GM12878 (cell line): ENCODE data around the gene PRG2. TPM values are rescaled to one million over a fixed set of nuclear protein-coding genes. Genes with fewer than 3 reads are reported as not detected.

ENCODE experiments used
- ATAC-seq: fragments of 200-7000 bp; cut with Tn5 transposase; 3 replicates; pipeline ENCODE4 v1.9.1; 2020; ENCODE audit warnings: mild to moderate bottlenecking, moderate library complexity
- BruUV-seq: library from RNA; stranded (reverse); fragments of 400-500 nt; replicated peaks from 2 replicates; lab custom pipeline; 2021; lab: Mats Ljungman, UMichigan
- CTCF ChIA-PET: fragments of 300-600 bp; sonication (Branson Sonifier 250); formaldehyde crosslinking; extraction: SDS; loops from one replicate; lab custom pipeline; 2021; ENCODE audit warnings: inconsistent platforms; lab: Yijun Ruan, JAX
- POLR2A ChIA-PET: fragments of 350-600 bp; formaldehyde crosslinking; extraction: SDS; loops from one replicate; lab custom pipeline; 2021; ENCODE audit warnings: inconsistent platforms; lab: Charles Lee
- RAD21 ChIA-PET: fragments of 300-600 bp; sonication (Branson Sonifier 250); formaldehyde crosslinking; loops from one replicate; lab custom pipeline; 2023; ENCODE audit warnings: antibody characterized with exemption; ENCODE audit not compliant: unreplicated experiment; lab: Charles Lee
- SMC1A ChIA-PET: fragments of 300-600 bp; sonication (Branson Sonifier 250); formaldehyde crosslinking; loops from one replicate; lab custom pipeline; 2023; ENCODE audit not compliant: unreplicated experiment, uncharacterized antibody; lab: Charles Lee
- DNase-seq: peaks from one replicate; pipeline ENCODE4 v3.0.0-alpha.2; 2011; ENCODE audit warnings: low read depth, low spot score
- FAIRE-seq: peaks from 3 replicates; lab custom pipeline; 2011; peaks lifted over from hg19 to GRCh38; lab: Jason Lieb, UNC
- H2AFZ ChIP-seq: 2 replicates; pipeline ENCODE4 v1.6.0; 2011; ENCODE audit warnings: low read depth, low read length, control low read depth; ENCODE audit not compliant: control insufficient read depth
- H3K27ac ChIP-seq: 2 replicates; pipeline ENCODE4 v1.5.1; 2011; ENCODE audit warnings: control low read depth; ENCODE audit not compliant: control insufficient read depth, insufficient read depth
- H3K27me3 ChIP-seq, 2 experiments: replicated peaks in 1 of 2; 2 replicates each; pipeline versions ENCODE4 v1.6.0 to v1.6.1; 2011; ENCODE audit warnings: low read length in 1 of 2; ENCODE audit not compliant: control insufficient read depth in 2 of 2, insufficient read depth in 2 of 2
- H3K36me3 ChIP-seq, 2 experiments: 2 replicates each; pipeline ENCODE4 v1.5.1; 2011; ENCODE audit warnings: low read length in 1 of 2; ENCODE audit not compliant: control insufficient read depth in 2 of 2, insufficient read depth in 2 of 2
- H3K4me1 ChIP-seq: 2 replicates; pipeline ENCODE4 v1.6.1; 2011; ENCODE audit warnings: mild to moderate bottlenecking, low read length, moderate library complexity, mixed read lengths; ENCODE audit not compliant: control insufficient read depth, insufficient read depth
- H3K4me2 ChIP-seq: 2 replicates; pipeline ENCODE4 v1.6.0; 2011; ENCODE audit warnings: control low read depth; ENCODE audit not compliant: control insufficient read depth, insufficient read depth
- H3K4me3 ChIP-seq: fragments of 200-600 bp; sonication (generic); 2 replicates; pipeline ENCODE4 v1.5.1; 2016
- H3K79me2 ChIP-seq: 2 replicates; pipeline ENCODE4 v1.6.0; 2011; ENCODE audit warnings: low read length; ENCODE audit not compliant: control insufficient read depth, insufficient read depth
- H3K9ac ChIP-seq: 2 replicates; pipeline ENCODE4 v1.8.0; 2011; ENCODE audit warnings: low read length, control low read depth, mixed read lengths; ENCODE audit not compliant: control insufficient read depth, insufficient read depth
- H3K9me3 ChIP-seq: replicated peaks from 3 replicates; pipeline ENCODE4 v1.5.1; 2011; ENCODE audit warnings: mild to moderate bottlenecking, low read length; ENCODE audit not compliant: control insufficient read depth, insufficient read depth
- H4K20me1 ChIP-seq: 2 replicates; pipeline ENCODE4 v1.6.0; 2011; ENCODE audit not compliant: control insufficient read depth, insufficient read depth
- BCL11A ChIP-seq: IDR thresholded peaks from 2 replicates; pipeline ENCODE4 v1.6.1; 2011; ENCODE audit warnings: low read depth, low read length
- CREM ChIP-seq: IDR thresholded peaks from 2 replicates; pipeline ENCODE4 v1.6.1; 2014; ENCODE audit warnings: antibody characterized with exemption, low read depth
- EZH2 ChIP-seq: IDR thresholded peaks from 2 replicates; pipeline ENCODE4 v1.6.1; 2012; ENCODE audit warnings: low read depth, mild to moderate bottlenecking, control low read depth, inconsistent platforms, low read length, borderline replicate concordance; ENCODE audit not compliant: control insufficient read depth
- GABPA ChIP-seq: IDR thresholded peaks from 2 replicates; pipeline ENCODE4 v1.6.1; 2014; ENCODE audit warnings: antibody characterized with exemption, low read depth, mild to moderate bottlenecking, inconsistent platforms
- HDAC2 ChIP-seq: fragments of 200-600 bp; sonication (generic); IDR thresholded peaks from 2 replicates; pipeline ENCODE4 v1.6.1; 2017
- IRF4 ChIP-seq: IDR thresholded peaks from 2 replicates; pipeline ENCODE4 v1.6.1; 2011; ENCODE audit warnings: low read depth, low read length
- MLLT1 ChIP-seq: fragments of 450-650 bp; IDR thresholded peaks from 2 replicates; pipeline ENCODE4 v1.6.1; 2016; ENCODE audit warnings: mild to moderate bottlenecking
- PAX5 ChIP-seq: IDR thresholded peaks from 2 replicates; pipeline ENCODE4 v1.6.1; 2011; ENCODE audit warnings: low read depth, low read length, borderline replicate concordance
- SKIL ChIP-seq: fragments of 450-650 bp; IDR thresholded peaks from 2 replicates; pipeline ENCODE4 v1.6.1; 2017; ENCODE audit warnings: mild to moderate bottlenecking, low read depth, inconsistent platforms; ENCODE audit not compliant: poor library complexity, severe bottlenecking
- SMAD5 ChIP-seq: IDR thresholded peaks from 2 replicates; pipeline ENCODE4 v1.6.1; 2016; ENCODE audit warnings: antibody characterized with exemption, low read depth
- SRF ChIP-seq, 2 experiments: IDR thresholded peaks; 2 replicates each; pipeline ENCODE4 v1.6.1; 2011; ENCODE audit warnings: low read depth in 2 of 2, low read length in 2 of 2, mild to moderate bottlenecking in 1 of 2, moderate library complexity in 1 of 2
- STAT3 ChIP-seq: IDR thresholded peaks from 2 replicates; pipeline ENCODE4 v1.6.1; 2011; ENCODE audit warnings: low read depth, low read length, improper control_type of control experiment
- ZNF274 ChIP-seq: IDR thresholded peaks from one replicate; pipeline ENCODE4 v1.8.0; 2011; ENCODE audit not compliant: insufficient read length, insufficient read depth
- ZSCAN29 ChIP-seq: fragments of 450-650 bp; IDR thresholded peaks from 2 replicates; pipeline ENCODE4 v1.6.1; 2017; ENCODE audit warnings: mild to moderate bottlenecking, moderate library complexity
- WGBS: methylation state at CpG from one replicate; pipeline ENCODE4 v1.1.6; 2016; ENCODE audit warnings: low lambda C conversion rate; ENCODE audit not compliant: insufficient replicate concordance, insufficient coverage; ENCODE audit errors: missing lambda C conversion rate; 5-methylcytosine and 5-hydroxymethylcytosine counted together
- in situ Hi-C: fragments of 300-500 bp; cut with MboI; formaldehyde crosslinking; loops from 9 replicates; pipeline ENCODE4 v1.14.3; 2018; ENCODE audit warnings: mixed read lengths
- intact Hi-C: fragments of 100-400 bp; cut with micrococcal nuclease; formaldehyde crosslinking; loops from one replicate; pipeline ENCODE4 v1.14.2; 2022; ENCODE audit not compliant: unreplicated experiment
- polyA plus RNA-seq, 11 experiments: library from polyadenylated mRNA; depleted of rRNA in 4 of 11; unstranded in 6 of 11; stranded (reverse) in 5 of 11; fragments of >200 nt; fragmentation: Nextera tagmentation in 4 of 11; fragmentation: Illumina TruSeq in 1 of 11; extraction: Ambion mirVana in 4 of 11; extraction: Trizol in 1 of 11; gene quantifications; 1 replicate in 1 of 11; 2 replicates in 10 of 11; pipeline versions ENCODE4 v1.2.1 to v1.2.3, GENCODE V29; 2011 to 2016; ENCODE audit warnings: inconsistent platforms in 2 of 11, missing spikeins in 2 of 11, low read depth in 1 of 11
- total RNA-seq, 4 experiments: library from RNA; depleted of rRNA in 3 of 4; stranded (reverse); fragments of >200 nt in 3 of 4; fragmentation: Illumina TruSeq in 1 of 4; extraction: Trizol in 1 of 4; gene quantifications; 2 replicates each; pipeline versions ENCODE4 v1.2.1 to v1.2.3, GENCODE V29; 2013 to 2021
- TF ChIP-seq, protein P1 (sequence below): fragments of 450-650 bp; IDR thresholded peaks from 2 replicates; pipeline ENCODE4 v1.6.1; 2017; ENCODE audit warnings: low read depth, mild to moderate bottlenecking, moderate library complexity
- TF ChIP-seq, protein P2 (sequence below): fragments of 450-650 bp; conservative IDR thresholded peaks from 2 replicates; pipeline ENCODE4 v1.6.1; 2017; ENCODE audit warnings: mild to moderate bottlenecking, moderate library complexity

The PRG2 gene
- total and polyA plus RNA-seq, 10 of the 15 experiments (the other 5 are each of a cell fraction or from before 2014, with no cell fraction given), result 0.10 to 1.7 (median 0.56) TPM; not detected in 2

- Histone ChIP-seq H3K36me3 (peaks cover 12 to 17% of the 10 kb centered on the region in 2 experiments), H2AFZ (peak overlapping the region; percentile 9), H3K27ac (peak overlapping the region; percentile 97), H3K4me1 (peaks cover 37% of the 10 kb centered on the region), H3K4me3 (peak overlapping the region; percentile 88), H3K9me3 (no peaks in the 10 kb centered on the region), H3K27me3 (no peaks in the 10 kb centered on the region), H3K79me2 (peaks cover 61% of the 10 kb centered on the region), H3K4me2 (peak overlapping the region; percentile 99), H3K9ac (peak overlapping the region; percentile 94), H4K20me1 (no peaks in the 10 kb centered on the region)
- DNase-seq, result no peak
- no peak for FAIRE-seq
- in situ Hi-C loops (no loop called here), intact Hi-C loops (loop anchor here (1.0 to 5.0 kb wide), 3 partner anchors 20 to 231 kb away; partner anchors contain the start of gene CLP1)
- ChIA-PET CTCF (interaction anchor here (1.1 to 3.9 kb wide), 6 partner anchors 9 to 101 kb away, joined by 3 to 15 read pairs (median 6); no protein-coding TSS in a partner anchor), POLR2A (interaction anchor here (0.6 to 3.3 kb wide), 6 partner anchors 9 to 102 kb away, joined by 3 to 22 read pairs (median 7); partner anchors contain the start of gene TNKS1BP1), SMC1A (interaction anchor here (1.2 to 1.5 kb wide), 4 partner anchors 21 to 49 kb away, joined by 3 to 5 read pairs (median 4); no protein-coding TSS in a partner anchor), RAD21 (interaction anchor here (1.2 to 3.3 kb wide), 5 partner anchors 19 to 100 kb away, joined by 3 to 21 read pairs (median 6); no protein-coding TSS in a partner anchor)
- BruUV-seq, result TSS peak; percentile 62
- ATAC-seq, result peak; percentile 3
- 6% methylated on average over 15 of the region's 15 CpGs for WGBS
- TF ChIP-seq SKIL (no peak), BCL11A (no peak), ZSCAN29 (no peak), STAT3 (no peak), IRF4 (no peak), CREM (no peak), ZNF274 (no peak), SRF (IDR thresholded peaks at IDR 0.05; ENCODE audit: low read depth in 2 of 2, low read length in 2 of 2) (no peak), EZH2 (no peak), GABPA (no peak), HDAC2 (no peak), PAX5 (no peak), SMAD5 (no peak; the same call in 1 of the 2 replicates), MLLT1 (no peak)
- TF ChIP-seq, protein P1, sequence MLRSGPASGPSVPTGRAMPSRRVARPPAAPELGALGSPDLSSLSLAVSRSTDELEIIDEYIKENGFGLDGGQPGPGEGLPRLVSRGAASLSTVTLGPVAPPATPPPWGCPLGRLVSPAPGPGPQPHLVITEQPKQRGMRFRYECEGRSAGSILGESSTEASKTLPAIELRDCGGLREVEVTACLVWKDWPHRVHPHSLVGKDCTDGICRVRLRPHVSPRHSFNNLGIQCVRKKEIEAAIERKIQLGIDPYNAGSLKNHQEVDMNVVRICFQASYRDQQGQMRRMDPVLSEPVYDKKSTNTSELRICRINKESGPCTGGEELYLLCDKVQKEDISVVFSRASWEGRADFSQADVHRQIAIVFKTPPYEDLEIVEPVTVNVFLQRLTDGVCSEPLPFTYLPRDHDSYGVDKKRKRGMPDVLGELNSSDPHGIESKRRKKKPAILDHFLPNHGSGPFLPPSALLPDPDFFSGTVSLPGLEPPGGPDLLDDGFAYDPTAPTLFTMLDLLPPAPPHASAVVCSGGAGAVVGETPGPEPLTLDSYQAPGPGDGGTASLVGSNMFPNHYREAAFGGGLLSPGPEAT, result no peak
- TF ChIP-seq, protein P2, sequence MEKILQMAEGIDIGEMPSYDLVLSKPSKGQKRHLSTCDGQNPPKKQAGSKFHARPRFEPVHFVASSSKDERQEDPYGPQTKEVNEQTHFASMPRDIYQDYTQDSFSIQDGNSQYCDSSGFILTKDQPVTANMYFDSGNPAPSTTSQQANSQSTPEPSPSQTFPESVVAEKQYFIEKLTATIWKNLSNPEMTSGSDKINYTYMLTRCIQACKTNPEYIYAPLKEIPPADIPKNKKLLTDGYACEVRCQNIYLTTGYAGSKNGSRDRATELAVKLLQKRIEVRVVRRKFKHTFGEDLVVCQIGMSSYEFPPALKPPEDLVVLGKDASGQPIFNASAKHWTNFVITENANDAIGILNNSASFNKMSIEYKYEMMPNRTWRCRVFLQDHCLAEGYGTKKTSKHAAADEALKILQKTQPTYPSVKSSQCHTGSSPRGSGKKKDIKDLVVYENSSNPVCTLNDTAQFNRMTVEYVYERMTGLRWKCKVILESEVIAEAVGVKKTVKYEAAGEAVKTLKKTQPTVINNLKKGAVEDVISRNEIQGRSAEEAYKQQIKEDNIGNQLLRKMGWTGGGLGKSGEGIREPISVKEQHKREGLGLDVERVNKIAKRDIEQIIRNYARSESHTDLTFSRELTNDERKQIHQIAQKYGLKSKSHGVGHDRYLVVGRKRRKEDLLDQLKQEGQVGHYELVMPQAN, result 0 out of 2 replicates have a peak, but pooled peaks have one; percentile 24
Observed at GRCh38 chr11:57425565-57426438, 35.4 kb upstream of the PRG2 start.
